ENCODE data around the gene KIRREL1.

The KIRREL1 gene

GRCh38 chr1:158002022-158002630, 8.7 kb downstream of the KIRREL1 start:
- Histone ChIP-seq H3K9me3 (no peaks in the 10 kb centered on the region), H3K4me3 (peak overlapping the region in 1 of 2 donors; percentile 10), H3K27ac (peak overlapping the region; percentile 90 to 94), H3K4me1 (peaks cover 17 to 100% (median 96%) of the 10 kb centered on the region in 4 donors), H3K27me3 (no peaks in the 10 kb centered on the region), H3K36me3 (no peaks in the 10 kb centered on the region)
- intact Hi-C loops (cut with DNase I; ENCODE audit: low total_unique reads): no loop called here
- TF ChIP-seq CTCF (IDR thresholded peaks at IDR 0.05): no peak
- peak in 1 of 2 donors; percentile 52 for DNase-seq

GRCh38 chr1:158002631-158003405, 9.4 kb downstream of the KIRREL1 start:
- intact Hi-C loops (cut with DNase I; ENCODE audit: low total_unique reads): no loop called here
- Histone ChIP-seq H3K4me3 (peak overlapping the region in 1 of 2 donors; percentile 10), H3K36me3 (no peaks in the 10 kb centered on the region), H3K27ac (peak overlapping the region; percentile 90 to 94), H3K9me3 (no peaks in the 10 kb centered on the region), H3K4me1 (peaks cover 17 to 100% (median 97%) of the 10 kb centered on the region in 4 donors), H3K27me3 (no peaks in the 10 kb centered on the region)
- TF ChIP-seq CTCF (IDR thresholded peaks at IDR 0.05): no peak
- DNase-seq: peak in 1 of 2 donors; percentile 44

- H3K27ac ChIP-seq: peak overlapping the region; percentile 90 to 94
- no peaks in the 10 kb centered on the region for H3K27me3 ChIP-seq
- no peaks in the 10 kb centered on the region for H3K9me3 ChIP-seq
- TF ChIP-seq CTCF (IDR thresholded peaks at IDR 0.05): no peak
- peak in 1 of 2 donors; percentile 66 for DNase-seq
- peaks cover 17 to 100% (median 98%) of the 10 kb centered on the region in 4 donors for H3K4me1 ChIP-seq
- H3K36me3 ChIP-seq: no peaks in the 10 kb centered on the region
- H3K4me3 ChIP-seq: peak overlapping the region in 1 of 2 donors; percentile 10
- intact Hi-C loops (cut with DNase I; ENCODE audit: low total_unique reads): no loop called here
Observed at GRCh38 chr1:158003406-158003800, 10.0 kb downstream of the KIRREL1 start.

- H3K27ac ChIP-seq: peak overlapping the region; percentile 90 to 94
- H3K36me3 ChIP-seq: no peaks in the 10 kb centered on the region
- H3K9me3 ChIP-seq: no peaks in the 10 kb centered on the region
- H3K27me3 ChIP-seq: no peaks in the 10 kb centered on the region
- H3K4me1 ChIP-seq: peaks cover 14 to 100% (median 98%) of the 10 kb centered on the region in 4 donors
- intact Hi-C loops (cut with DNase I; ENCODE audit: low total_unique reads): no loop called here
- TF ChIP-seq CTCF (IDR thresholded peaks at IDR 0.05): no peak
- DNase-seq: peak in 1 of 2 donors; percentile 66
- no peak overlapping the region for H3K4me3 ChIP-seq
Observed at GRCh38 chr1:158005224-158005623, 11.8 kb downstream of the KIRREL1 start.

- DNase-seq: no peak
- no peaks in the 10 kb centered on the region for H3K36me3 ChIP-seq
- H3K4me1 ChIP-seq: peaks cover 7 to 100% (median 92%) of the 10 kb centered on the region in 4 donors
- no peak for TF ChIP-seq CTCF (IDR thresholded peaks at IDR 0.05)
- H3K4me3 ChIP-seq: no peak overlapping the region
- no peaks in the 10 kb centered on the region for H3K9me3 ChIP-seq
- intact Hi-C loops (cut with DNase I; ENCODE audit: low total_unique reads): no loop called here
- H3K27ac ChIP-seq: peak overlapping the region; percentile 90 to 94
- no peaks in the 10 kb centered on the region for H3K27me3 ChIP-seq
Observed at GRCh38 chr1:158007180-158007579, 13.7 kb downstream of the KIRREL1 start.
